Measurements from ENCODE around the gene COLEC12.
"Not testable (repeated sequence)": the region's sequence is repeated elsewhere in the genome, so short reads cannot be mapped to it uniquely, and the experiment has no call there.

Gene COLEC12

DNA sequence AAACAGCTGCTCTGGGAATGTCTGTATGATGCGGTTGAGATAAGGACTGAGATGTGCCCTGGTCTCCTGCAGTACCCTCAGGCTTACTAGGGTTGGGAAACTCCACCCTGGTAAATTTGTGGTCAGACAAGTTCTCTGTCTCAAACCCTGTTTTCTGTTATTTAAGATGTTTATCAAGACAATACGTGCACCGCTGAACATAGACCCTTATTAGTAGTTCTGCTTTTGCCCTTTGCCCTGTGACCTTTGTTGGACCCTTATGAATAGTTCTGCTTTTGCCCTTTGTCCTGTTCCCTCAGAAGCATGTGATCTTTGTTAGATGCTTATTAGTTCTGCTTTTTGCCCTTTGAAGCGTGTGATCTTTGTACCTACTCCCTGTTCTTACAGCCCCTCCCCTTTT, 95.5 kb downstream of the COLEC12 start:
- not testable (repeated sequence) for H3K4me1 Mint-ChIP-seq (ENCODE audit: low read depth); H3K9me3 Mint-ChIP-seq; H3K4me3 Mint-ChIP-seq; H3K27me3 Mint-ChIP-seq; H3K36me3 Mint-ChIP-seq (ENCODE audit: low read depth); H3K27ac Mint-ChIP-seq

DNA sequence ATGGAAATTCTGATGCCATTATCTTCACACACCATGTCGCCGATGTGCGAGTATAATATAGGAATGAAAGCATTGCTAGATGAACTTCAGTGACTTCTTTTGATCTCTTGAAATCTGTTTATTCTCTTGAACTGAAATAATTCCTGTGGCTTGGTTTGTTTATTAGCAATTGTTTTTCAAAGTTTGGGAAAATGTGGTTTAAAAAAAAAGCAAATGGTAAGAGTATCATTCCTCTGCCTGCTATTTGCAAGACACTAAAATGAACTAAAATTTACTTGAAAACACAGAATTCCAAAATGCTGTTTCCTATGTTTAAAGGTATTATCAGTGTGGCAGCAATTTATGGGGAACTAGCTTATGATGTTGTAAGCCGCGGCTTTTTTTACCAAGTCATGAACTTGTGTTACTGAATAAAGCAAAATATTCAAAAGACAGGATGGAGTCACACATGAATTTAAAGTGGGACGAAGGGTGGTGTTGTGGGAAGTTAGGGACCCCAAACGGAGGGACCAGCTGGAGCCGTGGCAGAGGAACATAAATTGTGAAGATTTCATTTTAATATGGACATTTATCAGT, 96.4 kb downstream of the COLEC12 start:
- H3K27ac Mint-ChIP-seq: no peak overlapping the region
- H3K4me3 Mint-ChIP-seq: no peak overlapping the region
- no peaks in the 10 kb centered on the region for H3K4me1 Mint-ChIP-seq (ENCODE audit: low read depth)
- H3K36me3 Mint-ChIP-seq (ENCODE audit: low read depth): no peaks in the 10 kb centered on the region
- H3K9me3 Mint-ChIP-seq: peaks cover 6% of the 10 kb centered on the region
- H3K27me3 Mint-ChIP-seq: peaks cover 9% of the 10 kb centered on the region

DNA sequence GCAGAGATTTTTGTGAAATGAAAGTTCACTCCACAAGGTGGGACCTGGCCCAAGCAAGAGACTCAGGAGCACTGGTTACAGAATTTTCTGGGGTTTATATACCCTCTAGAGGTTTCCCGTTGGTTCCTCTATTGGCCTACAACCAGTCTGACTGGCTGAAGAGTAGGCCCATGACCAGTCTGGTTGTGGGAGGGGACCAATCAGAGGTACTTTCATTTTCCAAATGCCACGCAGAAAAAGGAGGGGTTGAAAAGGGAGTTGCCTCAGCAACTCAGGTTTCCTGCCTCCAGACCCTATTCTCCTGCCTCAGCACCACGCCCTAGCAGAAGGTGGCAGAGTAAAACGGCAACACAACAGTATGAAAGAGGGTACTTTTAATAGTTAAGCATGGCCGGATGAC, 98.4 kb downstream of the COLEC12 start:
- peaks cover 6% of the 10 kb centered on the region for H3K9me3 Mint-ChIP-seq
- no peak overlapping the region for H3K27ac Mint-ChIP-seq
- no peaks in the 10 kb centered on the region for H3K36me3 Mint-ChIP-seq (ENCODE audit: low read depth)
- no peaks in the 10 kb centered on the region for H3K4me1 Mint-ChIP-seq (ENCODE audit: low read depth)
- H3K4me3 Mint-ChIP-seq: no peak overlapping the region
- peaks cover 5% of the 10 kb centered on the region for H3K27me3 Mint-ChIP-seq

DNA sequence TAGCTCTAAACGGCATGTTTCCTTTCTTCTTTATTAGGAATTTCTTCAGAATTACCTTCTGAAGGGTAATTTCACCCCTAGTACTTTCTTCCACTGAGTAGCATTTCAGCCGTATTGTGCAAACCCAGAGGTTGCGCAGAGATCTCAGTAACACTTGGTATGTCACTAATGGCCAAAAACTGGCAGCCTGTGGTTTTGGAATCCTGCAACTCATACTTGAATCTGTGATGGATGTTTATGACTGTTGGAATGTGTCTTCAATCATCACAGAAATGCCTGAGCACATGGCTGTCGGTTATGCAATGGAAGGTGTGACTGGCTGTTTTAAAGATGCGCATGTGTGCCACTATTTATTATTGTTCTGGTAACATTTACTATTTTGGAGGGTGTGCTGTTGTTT, 100.0 kb downstream of the COLEC12 start:
- Mint-ChIP-seq H3K4me1 (ENCODE audit: low read depth) (no peaks in the 10 kb centered on the region), H3K36me3 (ENCODE audit: low read depth) (no peaks in the 10 kb centered on the region), H3K4me3 (no peak overlapping the region), H3K27ac (no peak overlapping the region), H3K9me3 (peaks cover 6% of the 10 kb centered on the region), H3K27me3 (no peaks in the 10 kb centered on the region)

DNA sequence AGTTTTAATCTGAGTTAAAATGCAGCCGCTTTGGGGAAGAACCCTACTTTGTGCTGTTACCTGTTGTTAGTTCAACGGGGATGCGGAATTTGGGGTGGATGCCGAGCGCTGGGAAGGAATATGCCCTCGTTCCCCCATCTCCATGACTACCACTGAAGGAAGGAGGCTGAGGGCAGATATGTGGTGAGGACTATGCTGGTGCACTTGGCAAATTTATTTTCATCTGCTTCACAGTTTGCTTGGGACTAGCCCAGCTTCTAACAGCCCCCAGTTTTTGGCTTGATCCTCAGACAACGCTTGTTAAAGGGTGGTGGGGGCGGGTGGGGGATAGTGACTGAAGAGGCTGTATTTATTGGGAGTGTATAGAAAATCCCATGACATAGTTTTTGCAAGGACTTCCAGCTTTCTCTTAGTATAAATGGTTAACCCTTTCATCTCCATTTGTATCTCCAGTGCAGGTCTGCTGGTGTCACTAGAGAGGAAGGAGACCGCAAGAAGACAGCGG, 100.8 kb downstream of the COLEC12 start:
- no peak overlapping the region for H3K27ac Mint-ChIP-seq
- no peak overlapping the region for H3K4me3 Mint-ChIP-seq

DNA sequence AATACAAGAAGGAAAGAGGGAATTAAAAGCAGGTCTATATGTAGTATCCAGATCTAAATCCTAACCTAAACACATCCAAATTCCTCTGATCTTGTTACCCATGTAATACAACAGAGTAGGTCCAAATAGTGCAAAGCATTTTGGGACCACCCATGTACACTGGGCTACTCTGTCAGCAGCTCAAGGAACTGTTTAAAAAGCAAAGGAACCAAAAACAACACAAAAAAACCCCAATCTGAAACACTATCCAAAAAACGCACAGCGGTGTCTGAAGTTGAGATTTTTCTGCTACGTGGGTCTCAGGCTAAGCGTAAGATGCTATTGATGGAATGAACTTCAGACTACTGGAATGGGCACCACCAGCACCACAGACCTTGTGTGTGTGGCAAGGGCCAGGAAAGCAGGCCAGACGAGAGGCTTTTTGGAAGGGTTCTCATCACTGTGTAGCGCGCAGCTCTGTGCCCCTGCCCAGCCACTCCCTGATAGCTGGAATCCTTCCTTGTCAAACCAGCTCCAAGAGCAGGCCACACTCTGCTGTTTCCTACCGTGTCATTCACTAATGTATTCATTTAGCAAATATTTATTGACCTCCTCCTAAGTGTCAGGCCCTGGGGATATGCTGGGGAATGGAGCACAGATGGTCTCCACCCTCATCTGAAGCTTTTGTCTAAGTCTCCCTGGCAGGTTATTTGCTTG, 101.4 kb downstream of the COLEC12 start:
- H3K27me3 Mint-ChIP-seq: no peaks in the 10 kb centered on the region
- no peaks in the 10 kb centered on the region for H3K4me1 Mint-ChIP-seq (ENCODE audit: low read depth)
- no peak overlapping the region for H3K27ac Mint-ChIP-seq
- no peak overlapping the region for H3K4me3 Mint-ChIP-seq
- H3K36me3 Mint-ChIP-seq (ENCODE audit: low read depth): no peaks in the 10 kb centered on the region
- H3K9me3 Mint-ChIP-seq: no peaks in the 10 kb centered on the region

More for the DNA sequence above, 100.8 kb downstream of the COLEC12 start:
- Mint-ChIP-seq H3K27me3 (no peaks in the 10 kb centered on the region), H3K4me1 (ENCODE audit: low read depth) (no peaks in the 10 kb centered on the region), H3K36me3 (ENCODE audit: low read depth) (no peaks in the 10 kb centered on the region), H3K9me3 (no peaks in the 10 kb centered on the region)

DNA sequence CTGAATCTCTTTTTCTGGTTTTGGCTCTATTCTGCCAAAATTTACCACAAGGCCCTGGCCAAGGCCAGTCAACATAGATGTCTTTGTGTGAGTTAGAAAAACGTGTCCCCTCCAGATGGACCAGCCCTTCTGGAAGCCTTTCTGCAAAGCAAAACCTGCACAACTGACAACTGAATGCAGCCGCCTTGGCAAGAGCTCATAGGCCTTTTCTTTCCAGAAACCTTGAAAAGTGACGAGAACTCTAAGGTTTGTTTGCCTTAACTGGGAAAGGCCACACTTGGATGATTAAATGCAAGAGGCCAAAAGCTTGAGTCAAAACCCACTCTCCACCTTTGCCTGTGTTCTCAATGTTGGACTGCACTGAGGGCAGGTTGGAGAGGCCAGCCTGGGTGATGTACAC, 103.9 kb downstream of the COLEC12 start:
- Mint-ChIP-seq H3K27me3 (peaks cover 9% of the 10 kb centered on the region), H3K36me3 (ENCODE audit: low read depth) (no peaks in the 10 kb centered on the region), H3K4me3 (no peak overlapping the region), H3K27ac (no peak overlapping the region), H3K9me3 (no peaks in the 10 kb centered on the region), H3K4me1 (ENCODE audit: low read depth) (no peaks in the 10 kb centered on the region)

DNA sequence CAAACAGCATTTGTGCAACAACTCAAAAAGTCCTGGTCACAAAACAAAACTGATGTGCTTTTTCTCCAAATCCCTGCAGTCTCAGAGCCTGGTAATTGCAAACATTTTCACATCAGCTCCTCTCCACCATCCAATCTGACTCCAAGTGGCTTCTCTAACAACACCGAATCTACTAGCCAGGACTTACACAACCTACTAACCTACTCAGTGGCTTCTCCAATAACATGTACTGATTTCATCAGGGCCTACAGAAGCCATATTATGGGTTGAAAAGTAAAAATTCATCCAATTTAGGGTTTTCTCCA, 104.3 kb downstream of the COLEC12 start:
- H3K27me3 Mint-ChIP-seq: peaks cover 12% of the 10 kb centered on the region
- H3K4me3 Mint-ChIP-seq: no peak overlapping the region
- H3K4me1 Mint-ChIP-seq (ENCODE audit: low read depth): no peaks in the 10 kb centered on the region
- H3K9me3 Mint-ChIP-seq: no peaks in the 10 kb centered on the region
- no peak overlapping the region for H3K27ac Mint-ChIP-seq
- no peaks in the 10 kb centered on the region for H3K36me3 Mint-ChIP-seq (ENCODE audit: low read depth)

DNA sequence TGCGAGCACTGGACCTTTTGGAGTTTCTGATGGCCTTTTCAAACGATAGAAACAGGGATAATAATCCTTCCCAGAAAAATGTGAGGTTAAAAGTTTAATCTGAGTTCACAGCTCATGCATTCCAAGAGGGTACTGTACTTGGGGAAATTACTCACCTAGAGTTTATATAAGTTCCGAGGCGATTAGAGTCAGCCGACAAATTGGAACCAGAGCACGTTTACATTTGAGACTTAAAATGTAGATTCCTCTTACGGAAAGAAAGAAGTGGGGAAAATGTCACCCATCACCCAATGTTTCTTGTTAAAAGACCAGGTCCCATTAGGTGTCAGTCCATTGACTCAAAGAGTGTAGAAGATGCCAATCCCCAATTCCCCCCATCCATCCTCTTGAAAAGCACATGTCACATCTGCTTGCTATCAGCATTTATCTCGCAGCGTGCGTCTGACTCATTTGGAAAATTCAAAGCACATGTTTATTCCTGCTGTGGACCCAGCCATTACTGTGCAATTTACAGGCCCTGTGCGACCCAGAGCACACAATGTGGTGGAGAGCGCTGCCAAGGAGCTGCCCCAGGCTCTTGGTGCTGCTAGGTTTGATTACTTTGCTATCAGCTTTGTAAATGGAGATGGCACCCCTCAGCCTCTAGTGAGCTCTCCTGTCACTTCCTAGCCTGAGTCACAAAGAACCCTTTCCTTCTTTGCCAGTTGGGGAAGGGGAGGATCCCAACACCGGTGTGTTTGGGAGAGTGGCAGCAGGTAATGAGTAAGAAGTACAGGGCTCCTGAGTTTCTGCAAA, 104.8 kb downstream of the COLEC12 start:
- Mint-ChIP-seq H3K4me3 (no peak overlapping the region), H3K4me1 (ENCODE audit: low read depth) (no peaks in the 10 kb centered on the region), H3K36me3 (ENCODE audit: low read depth) (no peaks in the 10 kb centered on the region), H3K9me3 (no peaks in the 10 kb centered on the region), H3K27ac (no peak overlapping the region), H3K27me3 (peaks cover 16% of the 10 kb centered on the region)

DNA sequence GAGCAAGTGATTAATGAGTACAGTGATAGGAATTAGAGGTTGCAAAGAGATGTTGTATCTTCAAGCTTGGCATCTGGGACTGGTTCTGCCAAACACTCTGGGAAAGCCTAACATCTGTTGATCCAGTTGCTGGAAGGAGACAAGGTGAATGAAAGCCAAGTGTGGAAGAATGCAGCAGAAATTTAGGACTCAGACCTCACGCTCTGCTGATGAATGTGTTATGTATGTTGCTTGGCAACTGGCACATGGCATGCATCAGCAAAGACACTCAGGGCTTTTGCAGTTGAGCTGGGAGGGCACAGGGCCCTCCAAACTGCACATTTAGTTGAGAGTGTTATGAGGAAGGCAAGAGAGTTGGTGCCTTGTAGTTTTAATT, 105.5 kb downstream of the COLEC12 start:
- H3K27ac Mint-ChIP-seq: no peak overlapping the region

DNA sequence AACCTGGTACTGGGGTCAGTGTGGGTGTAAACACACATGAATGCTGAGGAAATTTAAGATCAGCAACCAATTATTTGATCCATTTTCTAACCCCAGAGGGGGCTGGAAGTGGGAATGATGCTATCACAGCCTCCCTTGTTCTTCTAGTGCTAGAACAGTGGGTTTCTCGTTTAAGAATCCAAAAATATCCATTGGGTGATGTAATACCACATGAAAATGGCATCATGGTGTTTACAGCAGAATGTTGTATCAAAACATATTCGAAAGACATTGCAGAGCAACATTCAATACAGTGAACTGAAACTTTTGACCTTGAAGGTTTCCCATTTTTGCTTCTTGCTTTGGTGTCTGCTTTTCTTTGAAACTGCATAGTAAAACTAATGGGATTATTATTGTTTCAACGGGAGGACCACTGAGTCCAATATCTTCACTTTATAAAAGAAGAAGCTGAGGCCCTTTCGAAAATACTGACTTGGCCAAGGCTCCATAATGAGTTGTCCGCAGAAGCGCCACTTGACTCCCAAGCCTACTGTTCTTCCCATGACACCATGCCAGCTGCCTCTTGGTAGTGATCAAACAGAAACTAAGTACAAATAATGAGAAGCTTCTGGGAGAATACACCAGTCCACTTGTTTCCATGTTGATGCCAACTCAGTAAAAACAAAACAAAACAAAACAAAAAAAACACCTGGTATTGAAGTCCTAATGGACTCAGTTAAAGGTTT, 106.1 kb downstream of the COLEC12 start:
- H3K27ac Mint-ChIP-seq: no peak overlapping the region
- peaks cover 21% of the 10 kb centered on the region for H3K27me3 Mint-ChIP-seq
- no peaks in the 10 kb centered on the region for H3K9me3 Mint-ChIP-seq
- H3K36me3 Mint-ChIP-seq (ENCODE audit: low read depth): no peaks in the 10 kb centered on the region
- no peak overlapping the region for H3K4me3 Mint-ChIP-seq
- no peaks in the 10 kb centered on the region for H3K4me1 Mint-ChIP-seq (ENCODE audit: low read depth)

More for the DNA sequence above, 105.5 kb downstream of the COLEC12 start:
- Mint-ChIP-seq H3K36me3 (ENCODE audit: low read depth) (no peaks in the 10 kb centered on the region), H3K27me3 (peaks cover 16% of the 10 kb centered on the region), H3K9me3 (no peaks in the 10 kb centered on the region), H3K4me3 (no peak overlapping the region), H3K4me1 (ENCODE audit: low read depth) (no peaks in the 10 kb centered on the region)

DNA sequence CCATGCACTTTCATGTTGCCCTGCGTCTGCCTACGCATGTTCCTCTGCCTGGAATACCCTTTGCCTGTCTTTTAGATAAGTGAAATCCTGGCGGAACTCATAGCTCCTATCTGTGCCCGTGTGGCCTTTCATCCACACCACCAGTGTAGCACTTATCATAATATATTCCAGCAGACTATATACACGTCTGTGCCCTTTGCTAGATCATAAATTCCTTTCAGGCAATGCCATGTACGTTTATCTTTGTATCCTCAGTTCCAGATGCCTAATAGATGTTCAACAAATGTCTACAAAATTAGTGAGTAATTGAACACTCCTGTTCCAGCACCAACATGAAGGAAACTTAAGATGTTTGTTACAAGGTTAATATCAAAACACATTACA, 106.9 kb downstream of the COLEC12 start:
- Mint-ChIP-seq H3K36me3 (ENCODE audit: low read depth) (no peaks in the 10 kb centered on the region), H3K4me3 (no peak overlapping the region)

DNA sequence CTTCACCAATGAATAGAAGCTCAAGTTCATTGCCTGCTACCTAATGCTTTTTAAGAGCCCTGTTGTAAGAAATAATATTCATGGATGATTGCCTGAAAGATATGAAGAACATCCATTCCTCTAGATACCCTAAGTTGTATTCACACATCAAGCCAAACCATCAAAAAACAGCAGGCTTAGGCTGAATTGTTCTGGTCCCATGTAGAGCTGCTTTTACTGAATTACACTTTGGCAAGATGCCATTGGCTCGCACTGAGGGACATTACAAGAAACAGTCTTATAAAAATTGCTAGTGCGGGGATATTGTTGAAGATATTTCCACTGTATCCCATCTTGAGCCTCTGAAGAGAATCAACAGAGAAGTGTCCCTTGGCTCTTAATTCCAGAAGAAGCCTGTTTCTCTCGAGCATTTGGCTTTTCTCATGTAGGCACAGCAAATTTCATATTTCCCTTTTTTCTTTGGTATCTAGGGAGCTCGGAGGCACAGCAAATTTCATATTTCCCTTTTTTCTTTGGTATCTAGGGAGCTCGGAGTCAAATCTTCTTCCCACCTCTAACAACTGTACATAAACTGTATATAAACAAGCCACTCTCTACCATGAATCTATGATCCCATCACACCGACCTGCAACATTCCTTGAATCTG, 107.5 kb downstream of the COLEC12 start:
- no peaks in the 10 kb centered on the region for H3K9me3 Mint-ChIP-seq
- peaks cover 24% of the 10 kb centered on the region for H3K27me3 Mint-ChIP-seq
- no peak overlapping the region for H3K27ac Mint-ChIP-seq
- H3K4me3 Mint-ChIP-seq: no peak overlapping the region
- H3K36me3 Mint-ChIP-seq (ENCODE audit: low read depth): no peaks in the 10 kb centered on the region
- no peaks in the 10 kb centered on the region for H3K4me1 Mint-ChIP-seq (ENCODE audit: low read depth)

More for the DNA sequence above, 106.9 kb downstream of the COLEC12 start:
- Mint-ChIP-seq H3K27ac (no peak overlapping the region), H3K9me3 (no peaks in the 10 kb centered on the region), H3K4me1 (ENCODE audit: low read depth) (no peaks in the 10 kb centered on the region), H3K27me3 (peaks cover 24% of the 10 kb centered on the region)

DNA sequence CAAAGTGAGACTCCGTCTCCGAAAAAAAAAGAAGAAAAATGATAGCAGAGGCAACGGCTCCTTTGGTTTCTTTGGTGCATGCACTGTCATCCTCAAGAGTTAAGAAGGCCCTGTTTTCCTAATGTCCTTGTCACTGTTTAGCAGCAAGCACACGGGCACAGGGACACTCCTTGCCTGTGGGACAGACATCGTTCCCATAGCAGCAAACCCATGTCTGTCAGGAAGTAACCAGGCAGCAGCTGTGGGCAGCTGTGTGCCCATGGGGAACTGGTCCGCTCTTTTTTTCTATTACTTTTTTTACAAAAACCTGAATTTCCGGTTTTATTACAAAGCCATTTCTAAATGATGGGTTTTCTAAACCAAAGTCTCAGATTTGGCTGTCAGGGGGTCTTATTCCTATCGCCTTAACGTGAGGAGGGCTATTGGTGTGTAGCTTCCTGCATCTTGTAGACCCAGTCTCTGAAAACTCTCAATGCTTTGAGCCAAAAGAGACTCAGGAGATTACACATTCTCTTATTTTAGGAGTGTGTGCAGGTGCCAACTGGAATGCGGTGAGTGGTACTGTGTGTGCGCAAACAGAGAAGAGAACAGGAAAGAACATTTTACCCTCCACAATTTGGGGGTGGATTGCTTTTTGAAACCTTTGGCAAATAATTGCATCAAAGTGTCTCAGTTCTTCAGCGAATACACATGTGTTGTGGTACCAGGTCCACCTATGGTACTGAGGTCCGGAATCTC, 109.6 kb downstream of the COLEC12 start:
- Mint-ChIP-seq H3K4me3 (no peak overlapping the region), H3K36me3 (ENCODE audit: low read depth) (no peaks in the 10 kb centered on the region), H3K27me3 (peaks cover 25% of the 10 kb centered on the region), H3K4me1 (ENCODE audit: low read depth) (no peaks in the 10 kb centered on the region), H3K27ac (no peak overlapping the region), H3K9me3 (no peaks in the 10 kb centered on the region)
